ENCODE data around the gene ZNF423. TPM values are rescaled to one million over a fixed set of nuclear protein-coding genes. Genes with fewer than 3 reads are reported as not detected.

ZNF423 gene
- total RNA-seq, result 5.9 and 6.2 TPM in 2 replicates

GRCh38 chr16:49855822-49856671, at the start of gene ZNF423:
Gene ZNF423 (minus strand): TSS chr16:49856112. CDS start chr16:49855774, 338 bp downstream.

Other genes starting within 250 kb of the ZNF423 start
- gene CNEP1R1, start 169.1 kb upstream of the ZNF423 start, total RNA-seq, result 25.9 and 31.0 TPM in 2 replicates
- gene HEATR3, start 209.9 kb upstream of the ZNF423 start, total RNA-seq, result 27.5 and 31.2 TPM in 2 replicates

Data from dermis lymphatic vessel endothelial cell (primary cell).